MCF 10A (cell line): ENCODE data around the gene ASB11. TPM values are rescaled to one million over a fixed set of nuclear protein-coding genes. Genes with fewer than 3 reads are reported as not detected.
A peak's percentile ranks its signal among the peaks of the same experiment; 100 is the strongest.

Experiments used
- BruUV-seq: library from RNA; stranded (reverse); fragments of 400-500 nt; replicated peaks from 2 replicates; lab custom pipeline; 2021; lab: Mats Ljungman, UMichigan
- CTCF ChIA-PET: fragments of 300-600 bp; sonication (Branson Sonifier 250); formaldehyde crosslinking; extraction: SDS; loops from one replicate; lab custom pipeline; 2021; ENCODE audit warnings: antibody characterized with exemption, inconsistent platforms; lab: Yijun Ruan, JAX
- POLR2A ChIA-PET: fragments of 300-600, 350-650 bp; sonication (Branson Sonifier 250); formaldehyde crosslinking; extraction: SDS; loops from one replicate; lab custom pipeline; 2020; ENCODE audit warnings: antibody characterized with exemption, inconsistent platforms; lab: Yijun Ruan, JAX
- DNase-seq: peaks from one replicate; pipeline ENCODE4 v3.0.0-alpha.2; 2018; ENCODE audit not compliant: unreplicated experiment
- H3K27ac Mint-ChIP-seq: one replicate; pipeline ENCODE4 v1.8.0; 2022; ENCODE audit warnings: mild to moderate bottlenecking, low read depth, mixed read lengths; ENCODE audit not compliant: unreplicated experiment
- H3K27me3 Mint-ChIP-seq: one replicate; pipeline ENCODE4 v1.8.0; 2022; ENCODE audit warnings: mixed read lengths; ENCODE audit not compliant: insufficient read depth, unreplicated experiment
- H3K36me3 Mint-ChIP-seq: one replicate; pipeline ENCODE4 v1.8.0; 2022; ENCODE audit warnings: mild to moderate bottlenecking, moderate library complexity, mixed read lengths; ENCODE audit not compliant: insufficient read depth, unreplicated experiment
- H3K4me1 Mint-ChIP-seq: one replicate; pipeline ENCODE4 v1.8.0; 2022; ENCODE audit warnings: mixed read lengths; ENCODE audit not compliant: insufficient read depth, unreplicated experiment
- H3K4me3 Mint-ChIP-seq: one replicate; pipeline ENCODE4 v1.8.0; 2022; ENCODE audit warnings: mild to moderate bottlenecking, moderate library complexity, mixed read lengths; ENCODE audit not compliant: unreplicated experiment
- H3K9me3 Mint-ChIP-seq: one replicate; pipeline ENCODE4 v1.8.0; 2022; ENCODE audit warnings: mixed read lengths; ENCODE audit not compliant: unreplicated experiment
- intact Hi-C: fragments of 100-400 bp; cut with micrococcal nuclease; formaldehyde crosslinking; loops from 2 replicates; pipeline ENCODE4 v1.14.1; 2022
- total RNA-seq: library from RNA; stranded (reverse); gene quantifications from 2 replicates; pipeline ENCODE4 v1.2.3, GENCODE V29; 2022
- TF ChIP-seq, protein P1 (sequence below): fragments of 200-600 bp; IDR thresholded peaks from one replicate; pipeline ENCODE4 v1.8.0; 2022; ENCODE audit warnings: antibody characterized with exemption, mild to moderate bottlenecking; ENCODE audit not compliant: unreplicated experiment

ASB11 gene
- total RNA-seq, 1 experiment from 2014 or later = not detected

- Mint-ChIP-seq H3K27me3 (no peaks in the 10 kb centered on the region), H3K36me3 (no peaks in the 10 kb centered on the region), H3K4me3 (no peak overlapping the region), H3K4me1 (no peaks in the 10 kb centered on the region), H3K27ac (no peak overlapping the region), H3K9me3 (no peaks in the 10 kb centered on the region)
- ChIA-PET POLR2A (no interaction called here), CTCF (interaction anchor here (0.8 kb wide), 1 partner anchor 82 kb away, joined by 3 read pairs; no protein-coding TSS in a partner anchor)
- no peak for DNase-seq
- TF ChIP-seq, protein P1, sequence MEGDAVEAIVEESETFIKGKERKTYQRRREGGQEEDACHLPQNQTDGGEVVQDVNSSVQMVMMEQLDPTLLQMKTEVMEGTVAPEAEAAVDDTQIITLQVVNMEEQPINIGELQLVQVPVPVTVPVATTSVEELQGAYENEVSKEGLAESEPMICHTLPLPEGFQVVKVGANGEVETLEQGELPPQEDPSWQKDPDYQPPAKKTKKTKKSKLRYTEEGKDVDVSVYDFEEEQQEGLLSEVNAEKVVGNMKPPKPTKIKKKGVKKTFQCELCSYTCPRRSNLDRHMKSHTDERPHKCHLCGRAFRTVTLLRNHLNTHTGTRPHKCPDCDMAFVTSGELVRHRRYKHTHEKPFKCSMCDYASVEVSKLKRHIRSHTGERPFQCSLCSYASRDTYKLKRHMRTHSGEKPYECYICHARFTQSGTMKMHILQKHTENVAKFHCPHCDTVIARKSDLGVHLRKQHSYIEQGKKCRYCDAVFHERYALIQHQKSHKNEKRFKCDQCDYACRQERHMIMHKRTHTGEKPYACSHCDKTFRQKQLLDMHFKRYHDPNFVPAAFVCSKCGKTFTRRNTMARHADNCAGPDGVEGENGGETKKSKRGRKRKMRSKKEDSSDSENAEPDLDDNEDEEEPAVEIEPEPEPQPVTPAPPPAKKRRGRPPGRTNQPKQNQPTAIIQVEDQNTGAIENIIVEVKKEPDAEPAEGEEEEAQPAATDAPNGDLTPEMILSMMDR = no peak
- BruUV-seq = no TSS peak
- intact Hi-C loops = no loop called here
Observed at GRCh38 chrX:15245896-15246295, 69.5 kb downstream of the ASB11 start.

- Mint-ChIP-seq H3K36me3 (no peaks in the 10 kb centered on the region), H3K9me3 (no peaks in the 10 kb centered on the region), H3K27me3 (no peaks in the 10 kb centered on the region), H3K4me3 (no peak overlapping the region), H3K4me1 (no peaks in the 10 kb centered on the region), H3K27ac (no peak overlapping the region)
- BruUV-seq = no TSS peak
- TF ChIP-seq, protein P1 = no peak
- intact Hi-C loops = no loop called here
- DNase-seq = no peak
- ChIA-PET POLR2A (no interaction called here), CTCF (interaction anchor here (0.5 to 2.3 kb wide), 14 partner anchors 8 to 1192 kb away, joined by 3 to 14 read pairs (median 4); no protein-coding TSS in a partner anchor)
Observed at GRCh38 chrX:15244421-15244820, 71.0 kb downstream of the ASB11 start.

DNA sequence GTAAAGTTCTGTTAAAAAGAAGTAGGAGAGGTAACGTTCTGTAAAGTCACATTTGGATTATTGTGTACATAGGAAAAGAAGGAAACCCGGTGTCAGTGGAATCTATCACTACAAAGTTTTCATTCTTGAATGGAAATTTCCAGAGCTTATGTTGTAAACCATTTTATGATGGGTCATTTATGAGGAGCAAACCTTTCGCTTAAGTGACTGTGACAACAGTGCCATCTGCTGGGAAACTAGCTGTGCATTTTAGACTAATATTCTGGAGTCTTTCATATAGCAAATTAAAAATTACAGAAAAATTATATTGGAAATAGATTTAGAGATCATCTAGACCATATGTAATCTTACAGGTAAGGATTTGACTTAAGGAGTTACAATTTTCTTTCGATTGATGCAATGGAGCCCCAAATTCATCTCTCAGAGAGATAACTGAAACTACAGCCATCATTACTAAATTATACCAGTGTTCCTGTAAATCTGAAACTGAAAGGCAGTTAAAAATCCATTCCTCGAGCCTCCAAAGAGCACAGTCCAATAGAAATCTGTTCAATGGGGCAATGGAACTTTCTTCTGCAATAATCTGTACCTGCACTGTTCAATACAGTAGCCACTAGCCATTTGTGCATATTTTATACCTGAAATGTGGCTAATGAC lies 72.4 kb downstream of the ASB11 start:
- Mint-ChIP-seq H3K9me3 (no peaks in the 10 kb centered on the region), H3K4me1 (no peaks in the 10 kb centered on the region), H3K27me3 (peaks cover under 1% of the 10 kb centered on the region), H3K36me3 (no peaks in the 10 kb centered on the region), H3K4me3 (no peak overlapping the region), H3K27ac (no peak overlapping the region)
- BruUV-seq = no TSS peak
- DNase-seq = peak; percentile 68
- intact Hi-C loops = loop anchor here (1.0 kb wide), 5 partner anchors 100 to 1204 kb away; no protein-coding TSS in a partner anchor
- ChIA-PET CTCF (interaction anchor here (0.5 to 3.0 kb wide), 22 partner anchors 9 to 1742 kb away, joined by 3 to 15 read pairs (median 4); no protein-coding TSS in a partner anchor), POLR2A (no interaction called here)
- TF ChIP-seq, protein P1 = peak; percentile 52

GRCh38 chrX:15241301-15241700 lies 74.1 kb downstream of the ASB11 start:
- no peaks in the 10 kb centered on the region for H3K36me3 Mint-ChIP-seq
- no peak for DNase-seq
- BruUV-seq = no TSS peak
- intact Hi-C loops = no loop called here
- H3K4me3 Mint-ChIP-seq = no peak overlapping the region
- H3K4me1 Mint-ChIP-seq = no peaks in the 10 kb centered on the region
- ChIA-PET POLR2A (no interaction called here), CTCF (interaction anchor here (0.7 to 3.0 kb wide), 4 partner anchors 18 to 1202 kb away, joined by 3 to 15 read pairs (median 4); no protein-coding TSS in a partner anchor)
- TF ChIP-seq, protein P1 = no peak
- H3K27ac Mint-ChIP-seq = no peak overlapping the region
- peaks cover 18% of the 10 kb centered on the region for H3K27me3 Mint-ChIP-seq
- no peaks in the 10 kb centered on the region for H3K9me3 Mint-ChIP-seq
